ENCODE data around the gene SLC25A2. TPM values are rescaled to one million over a fixed set of nuclear protein-coding genes. Genes with fewer than 3 reads are reported as not detected.

The SLC25A2 gene
- total and polyA plus RNA-seq, 2 of the 13 experiments (the other 11 are each of a cell fraction or from before 2014, with no cell fraction given) = 0.13 TPM; not detected in 1

- DNase-seq (ENCODE audit: low spot score) (no peak), FAIRE-seq (no peak), ATAC-seq (no peak)
- Histone ChIP-seq H3K36me3 (replicated peaks in 1 of 2; ENCODE audit: control insufficient read depth in 1 of 2, insufficient read depth in 2 of 2, low read length in 2 of 2) (no peaks in the 10 kb centered on the region), H3K79me2 (ENCODE audit: insufficient read depth, low read length) (no peaks in the 10 kb centered on the region), H4K20me1 (ENCODE audit: insufficient read depth, low read length) (no peaks in the 10 kb centered on the region), H3K27ac (ENCODE audit: extremely low read length, insufficient read depth, low read length) (no peak overlapping the region), H3K4me2 (ENCODE audit: low read depth, low read length) (no peak overlapping the region), H3K4me1 (ENCODE audit: insufficient read depth, low read length) (no peaks in the 10 kb centered on the region), H3K27me3 (ENCODE audit: control insufficient read depth in 1 of 2, insufficient read depth in 2 of 2, low read length in 2 of 2) (no peaks in the 10 kb centered on the region; a peak in 1 of 5 replicates), H3K9me3 (ENCODE audit: low read length) (peaks cover 22% of the 10 kb centered on the region), H3K4me3 (replicated peaks in 1 of 3; ENCODE audit: insufficient read depth in 1 of 3, low read depth in 2 of 3, low read length in 3 of 3) (no peak overlapping the region), H2AFZ (ENCODE audit: low read length) (no peak overlapping the region), H3K9ac (ENCODE audit: insufficient read depth, low read depth, low read length) (no peak overlapping the region)
- BruUV-seq (replicated peaks) = no TSS peak
- in situ Hi-C loops (cut with HindIII; ENCODE audit: extremely low pct_ligation_motif_present, low pct_unique_long_range_greater_than_20kb) = no loop called here
- WGBS (ENCODE audit: low lambda C conversion rate) = 75% methylated on average over 20 of the region's 20 CpGs
- POLR2A ChIA-PET = no interaction called here
- intact Hi-C loops (cut with micrococcal nuclease; ENCODE audit: unreplicated experiment) = no loop called here
- CTCF ChIA-PET (ENCODE audit: low intra/inter-chr PET ratio, low total read pairs) = no interaction called here
- TF ChIP-seq HNF1A (IDR thresholded peaks at IDR 0.05; ENCODE audit: low read depth) (no peak), HNF1A (CRISPR knock-in tag; IDR thresholded peaks at IDR 0.05; ENCODE audit: borderline replicate concordance) (no peak), ZNF558 (CRISPR knock-in tag; IDR thresholded peaks at IDR 0.05; ENCODE audit: borderline replicate concordance) (no peak), ZNF703 (CRISPR knock-in tag; IDR thresholded peaks at IDR 0.05; ENCODE audit: borderline replicate concordance) (no peak), ZNF280D (CRISPR knock-in tag; IDR thresholded peaks at IDR 0.05) (no peak), ZNF484 (CRISPR knock-in tag; IDR thresholded peaks at IDR 0.05; ENCODE audit: borderline replicate concordance, low read depth) (no peak), KLF15 (CRISPR knock-in tag; IDR thresholded peaks at IDR 0.05; ENCODE audit: borderline replicate concordance) (no peak), HNRNPH1 (optimal IDR thresholded peaks at IDR 0.05; ENCODE audit: low read depth, low read length) (no peak), GABPA (IDR thresholded peaks at IDR 0.05; ENCODE audit: low read depth, low read length) (no peak), GABPA (CRISPR knock-in tag; IDR thresholded peaks at IDR 0.05; ENCODE audit: low read depth) (no peak), KDM5B (CRISPR knock-in tag; IDR thresholded peaks at IDR 0.05; ENCODE audit: borderline replicate concordance) (no peak), LCORL (IDR thresholded peaks at IDR 0.05) (no peak), LCORL (CRISPR knock-in tag; IDR thresholded peaks at IDR 0.05) (no peak), HMG20B (CRISPR knock-in tag; conservative IDR thresholded peaks at IDR 0.05) (no peak)
- TF ChIP-seq, protein P1, sequence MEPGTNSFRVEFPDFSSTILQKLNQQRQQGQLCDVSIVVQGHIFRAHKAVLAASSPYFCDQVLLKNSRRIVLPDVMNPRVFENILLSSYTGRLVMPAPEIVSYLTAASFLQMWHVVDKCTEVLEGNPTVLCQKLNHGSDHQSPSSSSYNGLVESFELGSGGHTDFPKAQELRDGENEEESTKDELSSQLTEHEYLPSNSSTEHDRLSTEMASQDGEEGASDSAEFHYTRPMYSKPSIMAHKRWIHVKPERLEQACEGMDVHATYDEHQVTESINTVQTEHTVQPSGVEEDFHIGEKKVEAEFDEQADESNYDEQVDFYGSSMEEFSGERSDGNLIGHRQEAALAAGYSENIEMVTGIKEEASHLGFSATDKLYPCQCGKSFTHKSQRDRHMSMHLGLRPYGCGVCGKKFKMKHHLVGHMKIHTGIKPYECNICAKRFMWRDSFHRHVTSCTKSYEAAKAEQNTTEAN (CRISPR knock-in tag; conservative IDR thresholded peaks at IDR 0.05) = no peak
- TF ChIP-seq, protein P2, sequence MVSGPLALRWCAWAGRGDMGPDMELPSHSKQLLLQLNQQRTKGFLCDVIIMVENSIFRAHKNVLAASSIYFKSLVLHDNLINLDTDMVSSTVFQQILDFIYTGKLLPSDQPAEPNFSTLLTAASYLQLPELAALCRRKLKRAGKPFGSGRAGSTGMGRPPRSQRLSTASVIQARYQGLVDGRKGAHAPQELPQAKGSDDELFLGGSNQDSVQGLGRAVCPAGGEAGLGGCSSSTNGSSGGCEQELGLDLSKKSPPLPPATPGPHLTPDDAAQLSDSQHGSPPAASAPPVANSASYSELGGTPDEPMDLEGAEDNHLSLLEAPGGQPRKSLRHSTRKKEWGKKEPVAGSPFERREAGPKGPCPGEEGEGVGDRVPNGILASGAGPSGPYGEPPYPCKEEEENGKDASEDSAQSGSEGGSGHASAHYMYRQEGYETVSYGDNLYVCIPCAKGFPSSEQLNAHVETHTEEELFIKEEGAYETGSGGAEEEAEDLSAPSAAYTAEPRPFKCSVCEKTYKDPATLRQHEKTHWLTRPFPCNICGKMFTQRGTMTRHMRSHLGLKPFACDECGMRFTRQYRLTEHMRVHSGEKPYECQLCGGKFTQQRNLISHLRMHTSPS (CRISPR knock-in tag; IDR thresholded peaks at IDR 0.05; ENCODE audit: low read depth) = no peak
These were observed 41.5 kb upstream of the SLC25A2 start for GRCh38 chr5:141345327-141345726.
